Mesodermal cell (in vitro differentiated cells): ENCODE data around the gene PALS2.

Source experiments
- H3K27ac ChIP-seq: 2 replicates; pipeline ENCODE4 v1.7.0; 2013; ENCODE audit warnings: mild to moderate bottlenecking, low read depth, low read length, moderate library complexity; ENCODE audit not compliant: severe bottlenecking
- H3K36me3 ChIP-seq: 2 replicates; pipeline ENCODE4 v1.7.1; 2013; ENCODE audit warnings: mild to moderate bottlenecking, low read length, moderate library complexity; ENCODE audit not compliant: control insufficient read depth, insufficient read depth
- H3K4me1 ChIP-seq: one replicate; pipeline ENCODE4 v1.7.1; 2013; ENCODE audit warnings: mild to moderate bottlenecking, low read length; ENCODE audit not compliant: insufficient read depth, control insufficient read depth, poor library complexity, severe bottlenecking
- H3K4me3 ChIP-seq: 2 replicates; pipeline ENCODE4 v1.7.0; 2013; ENCODE audit warnings: low read length, control low read depth, mild to moderate bottlenecking; ENCODE audit not compliant: insufficient read depth, poor library complexity, severe bottlenecking; ENCODE audit errors: extremely low read depth
- H3K9me3 ChIP-seq: 2 replicates; pipeline ENCODE4 v1.7.1; 2013; ENCODE audit warnings: mild to moderate bottlenecking, low read length, moderate library complexity; ENCODE audit not compliant: control insufficient read depth
- WGBS, 2 experiments: methylation state at CpG; one replicate each; pipeline ENCODE4 v1.1.5; 2013; ENCODE audit warnings: missing lambda C conversion rate in 2 of 2; ENCODE audit not compliant: insufficient coverage in 2 of 2; 5-methylcytosine and 5-hydroxymethylcytosine counted together

Gene PALS2

DNA sequence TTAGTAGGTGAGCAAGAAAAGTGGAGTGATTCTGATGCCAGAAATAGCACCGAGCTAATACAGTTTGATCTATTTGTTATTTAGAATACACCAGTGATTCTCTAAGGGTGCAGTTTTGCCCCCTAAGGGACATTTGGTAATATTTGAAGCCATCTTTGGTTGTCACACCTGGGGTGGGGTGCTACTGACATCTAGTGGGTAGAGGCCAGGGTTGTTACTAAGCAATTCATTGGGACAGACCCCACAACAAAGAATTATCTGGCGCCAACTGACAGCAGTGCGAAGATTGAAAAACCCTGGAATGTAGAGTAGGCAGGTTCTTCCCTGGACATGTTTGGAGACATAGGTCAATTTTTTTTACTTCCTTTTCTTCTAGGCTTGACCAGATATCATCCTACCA is 14.6 kb downstream of the PALS2 start:
- H3K4me3 ChIP-seq: no peak overlapping the region
- WGBS, 2 experiments: 80% methylated on average over 1 of the region's 3 CpGs; no CpG with 5 or more reads in 1 of the 2 experiments

GRCh38 chr7:24591152-24591551 is 17.9 kb downstream of the PALS2 start:
- Histone ChIP-seq H3K27ac (no peak overlapping the region), H3K4me3 (no peak overlapping the region), H3K4me1 (no peaks in the 10 kb centered on the region), H3K9me3 (no peaks in the 10 kb centered on the region), H3K36me3 (no peaks in the 10 kb centered on the region)
- no CpG with 5 or more reads among the region's 1 CpG for WGBS, 2 experiments

More for the DNA sequence above, 14.6 kb downstream of the PALS2 start:
- H3K36me3 ChIP-seq: no peaks in the 10 kb centered on the region
- no peaks in the 10 kb centered on the region for H3K4me1 ChIP-seq
- H3K9me3 ChIP-seq: no peaks in the 10 kb centered on the region
- H3K27ac ChIP-seq: no peak overlapping the region

GRCh38 chr7:24595671-24596418 is 22.6 kb downstream of the PALS2 start:
- Histone ChIP-seq H3K4me3 (no peak overlapping the region), H3K4me1 (no peaks in the 10 kb centered on the region), H3K36me3 (no peaks in the 10 kb centered on the region), H3K27ac (no peak overlapping the region), H3K9me3 (no peaks in the 10 kb centered on the region)
- 89 to 98% methylated on average over 5 to 6 of the region's 7 CpGs for WGBS, 2 experiments

DNA sequence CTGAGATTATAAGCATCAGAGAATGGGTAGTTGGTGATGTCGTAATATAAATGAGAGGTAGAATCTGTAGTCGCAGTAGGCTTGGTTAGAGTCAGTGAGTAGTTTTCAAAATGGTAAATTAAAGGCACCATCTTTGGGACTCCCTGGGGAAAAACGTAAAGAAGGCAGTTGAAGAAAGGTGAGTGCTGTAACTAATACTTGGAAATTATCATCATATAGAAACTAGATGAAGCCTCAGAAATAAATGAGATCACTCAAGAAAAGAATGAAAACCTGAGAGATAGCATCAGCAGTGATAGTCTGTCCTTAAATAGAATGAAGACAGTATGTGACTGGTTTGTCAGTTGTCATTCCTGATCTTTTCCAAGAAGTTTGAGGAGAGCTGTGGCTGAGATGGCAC is 23.8 kb downstream of the PALS2 start:
- no peak overlapping the region for H3K4me3 ChIP-seq
- H3K27ac ChIP-seq: no peak overlapping the region
- H3K36me3 ChIP-seq: no peaks in the 10 kb centered on the region
- no peaks in the 10 kb centered on the region for H3K4me1 ChIP-seq
- WGBS, 2 experiments: 94 to 97% methylated on average over 2 of the region's 3 CpGs
- H3K9me3 ChIP-seq: no peaks in the 10 kb centered on the region

DNA sequence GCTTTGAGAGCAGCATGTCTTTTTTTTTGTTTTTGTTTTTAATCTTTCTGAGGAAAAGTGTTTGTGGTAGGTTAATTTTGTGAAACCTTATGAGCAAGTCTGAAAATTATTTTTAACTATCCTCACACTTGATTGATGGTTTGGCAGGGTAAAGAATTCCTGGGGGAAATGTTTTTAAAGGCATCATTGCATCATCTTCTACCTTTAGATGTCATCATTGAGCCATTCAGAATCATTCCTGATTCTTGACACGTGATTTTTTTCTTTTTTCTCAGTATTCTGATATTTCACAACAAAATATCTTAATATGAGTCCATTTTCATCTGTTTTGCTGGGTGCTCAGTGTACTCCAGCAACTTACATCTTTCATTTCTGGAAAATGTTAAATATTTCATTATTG is 28.3 kb downstream of the PALS2 start:
- H3K4me1 ChIP-seq: no peaks in the 10 kb centered on the region
- no CpG with 5 or more reads among the region's 1 CpG for WGBS, 2 experiments

DNA sequence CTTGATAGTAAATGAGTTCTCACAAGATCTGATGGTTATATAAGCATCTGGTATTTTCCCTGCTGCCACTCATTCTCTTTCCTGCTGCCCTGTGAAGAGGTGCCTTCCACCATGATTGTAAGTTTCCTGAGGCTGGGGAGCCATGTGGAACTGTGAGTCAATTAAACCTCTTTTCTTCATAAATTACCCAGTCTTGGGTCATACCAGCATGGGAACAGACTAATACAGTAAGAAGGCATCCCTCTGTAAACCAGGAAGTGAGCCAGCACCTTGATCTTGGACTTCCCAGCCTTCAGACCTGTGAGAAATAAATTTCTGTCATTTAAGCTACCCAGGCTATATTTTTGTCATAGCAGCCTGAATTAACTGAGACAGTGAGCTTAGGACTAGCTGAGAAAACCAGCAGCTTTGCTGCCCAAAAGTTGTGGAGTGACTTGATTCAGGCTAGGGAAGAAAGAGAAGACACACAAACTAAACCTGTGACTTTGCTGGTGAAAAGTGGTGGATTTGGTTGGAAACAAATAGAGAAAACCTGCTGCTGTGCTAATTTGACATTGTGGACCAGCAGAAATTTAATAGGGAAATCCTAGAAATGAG is 29.7 kb downstream of the PALS2 start:
- Histone ChIP-seq H3K27ac (no peak overlapping the region), H3K36me3 (peaks cover 6% of the 10 kb centered on the region), H3K4me3 (no peak overlapping the region), H3K4me1 (no peaks in the 10 kb centered on the region), H3K9me3 (no peaks in the 10 kb centered on the region)

More for the DNA sequence above, 28.3 kb downstream of the PALS2 start:
- Histone ChIP-seq H3K4me3 (no peak overlapping the region), H3K27ac (no peak overlapping the region), H3K36me3 (peaks cover 6% of the 10 kb centered on the region), H3K9me3 (no peaks in the 10 kb centered on the region)

GRCh38 chr7:24604630-24605029 is 31.4 kb downstream of the PALS2 start:
- Histone ChIP-seq H3K9me3 (no peaks in the 10 kb centered on the region), H3K36me3 (peaks cover 6% of the 10 kb centered on the region), H3K27ac (no peak overlapping the region), H3K4me1 (no peaks in the 10 kb centered on the region), H3K4me3 (no peak overlapping the region)
- 33 to 54% methylated on average over 3 of the region's 3 CpGs for WGBS, 2 experiments

DNA sequence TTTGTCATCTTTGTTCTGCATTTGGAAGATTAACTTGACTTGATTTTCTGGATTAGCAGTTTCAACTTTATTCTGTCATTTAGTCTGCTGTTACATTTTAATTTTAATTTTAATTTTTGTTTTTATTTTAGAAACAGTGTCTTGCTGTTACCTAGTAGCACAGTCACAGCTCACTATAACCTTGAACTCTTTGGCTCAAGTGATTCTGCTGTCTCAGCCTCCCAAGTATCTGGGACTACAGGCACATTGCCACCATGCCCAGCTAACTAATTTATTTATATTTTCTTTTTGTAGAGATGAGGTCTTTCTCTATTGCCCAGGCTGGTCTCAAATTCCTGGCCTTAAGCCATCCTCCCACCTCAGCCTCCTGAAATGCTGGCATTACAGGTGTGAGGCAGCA is 35.3 kb downstream of the PALS2 start:
- H3K27ac ChIP-seq: no peak overlapping the region
- H3K36me3 ChIP-seq: no peaks in the 10 kb centered on the region
- no peaks in the 10 kb centered on the region for H3K9me3 ChIP-seq
- no peak overlapping the region for H3K4me3 ChIP-seq
- no peaks in the 10 kb centered on the region for H3K4me1 ChIP-seq

DNA sequence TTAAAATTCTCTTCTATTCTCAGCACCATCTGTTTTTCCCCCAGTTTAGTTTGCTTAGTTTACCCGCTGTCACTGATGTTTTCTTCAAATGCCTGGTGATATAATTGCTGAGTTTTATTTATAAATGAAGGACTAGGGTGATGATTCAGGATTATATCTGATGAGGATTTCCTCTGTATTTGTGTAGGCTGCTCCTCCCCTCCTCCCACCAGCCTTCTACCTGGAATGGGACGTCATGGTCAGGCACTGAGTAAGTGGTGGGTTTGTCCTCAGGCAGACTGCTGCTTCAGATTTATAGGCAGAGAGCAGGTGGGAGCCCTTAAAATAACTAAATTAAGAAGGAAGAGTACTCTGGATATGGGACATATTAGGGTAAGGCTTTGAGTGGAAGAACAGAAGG is 35.8 kb downstream of the PALS2 start:
- Histone ChIP-seq H3K9me3 (no peaks in the 10 kb centered on the region), H3K27ac (no peak overlapping the region), H3K36me3 (no peaks in the 10 kb centered on the region), H3K4me1 (no peaks in the 10 kb centered on the region), H3K4me3 (no peak overlapping the region)
- WGBS, 2 experiments: 20% methylated on average over 1 of the region's 2 CpGs; no CpG with 5 or more reads in 1 of the 2 experiments

GRCh38 chr7:24609570-24609969 is 36.3 kb downstream of the PALS2 start:
- WGBS, 2 experiments: 38 to 60% methylated on average over 1 of the region's 2 CpGs
- H3K27ac ChIP-seq: no peak overlapping the region

GRCh38 chr7:24611130-24611529 is 37.9 kb downstream of the PALS2 start:
- Histone ChIP-seq H3K36me3 (no peaks in the 10 kb centered on the region), H3K9me3 (no peaks in the 10 kb centered on the region), H3K4me3 (no peak overlapping the region), H3K4me1 (no peaks in the 10 kb centered on the region), H3K27ac (no peak overlapping the region)
- no CpG with 5 or more reads among the region's 3 CpGs for WGBS, 2 experiments

More at GRCh38 chr7:24609570-24609969, 36.3 kb downstream of the PALS2 start:
- no peak overlapping the region for H3K4me3 ChIP-seq
- H3K4me1 ChIP-seq: no peaks in the 10 kb centered on the region
- H3K36me3 ChIP-seq: no peaks in the 10 kb centered on the region
- no peaks in the 10 kb centered on the region for H3K9me3 ChIP-seq
